Neural cell (in vitro differentiated cells): ENCODE results near the gene UNC79. TPM values are rescaled to one million over a fixed set of nuclear protein-coding genes. Genes with fewer than 3 reads are reported as not detected.

Source experiments
- H2AFZ ChIP-seq: fragments of 200-600, 300-800 bp; sonication (generic), shearing (Covaris generic); 2 replicates; pipeline ENCODE4 v1.6.0; 2014; ENCODE audit warnings: low read depth, mild to moderate bottlenecking, antibody characterized with exemption, low read length, moderate library complexity
- H3F3A ChIP-seq: fragments of 200-600 bp; shearing (Covaris generic); 2 replicates; pipeline ENCODE4 v1.6.1; 2016; ENCODE audit warnings: mild to moderate bottlenecking, moderate library complexity, mixed read lengths, antibody characterized with exemption, low read length; ENCODE audit not compliant: insufficient read depth, poor library complexity, severe bottlenecking
- H3K27ac ChIP-seq: fragments of 200-600, 300-800 bp; sonication (generic), shearing (Covaris generic); 2 replicates; pipeline ENCODE4 v1.5.1; 2014; ENCODE audit warnings: mild to moderate bottlenecking, low read length, moderate library complexity
- H3K27me3 ChIP-seq: fragments of 300-800, 200-600 bp; sonication (generic), shearing (Covaris generic); 2 replicates; pipeline ENCODE4 v1.6.0; 2014; ENCODE audit warnings: mild to moderate bottlenecking, low read depth, low read length, moderate library complexity; ENCODE audit not compliant: insufficient read depth
- H3K36me3 ChIP-seq: fragments of 300-800, 200-600 bp; sonication (generic), shearing (Covaris generic); 2 replicates; pipeline ENCODE4 v1.5.1; 2014; ENCODE audit warnings: mild to moderate bottlenecking, antibody characterized with exemption, low read length, moderate library complexity; ENCODE audit not compliant: insufficient read depth
- H3K4me2 ChIP-seq: fragments of 300-800, 200-600 bp; sonication (generic), shearing (Covaris generic); 2 replicates; pipeline ENCODE4 v1.6.0; 2014; ENCODE audit warnings: mild to moderate bottlenecking, low read length
- H3K4me3 ChIP-seq: fragments of 300-800, 200-600 bp; sonication (generic), shearing (Covaris generic); 2 replicates; pipeline ENCODE4 v1.5.1; 2014; ENCODE audit warnings: mild to moderate bottlenecking, low read length, moderate library complexity
- H3K79me2 ChIP-seq: fragments of 200-600 bp; shearing (Covaris generic); replicated peaks from 2 replicates; pipeline ENCODE4 v1.6.0; 2014; ENCODE audit warnings: mild to moderate bottlenecking, low read length, moderate library complexity; ENCODE audit not compliant: insufficient read depth
- H3K9ac ChIP-seq: fragments of 300-800, 200-600 bp; sonication (generic), shearing (Covaris generic); 2 replicates; pipeline ENCODE4 v1.6.1; 2016; ENCODE audit warnings: mild to moderate bottlenecking, low read length, mixed read lengths
- H3K9me2 ChIP-seq: fragments of 200-600 bp; shearing (Covaris generic); 2 replicates; pipeline ENCODE4 v1.6.1; 2016; ENCODE audit warnings: mild to moderate bottlenecking, low read length, mixed read lengths; ENCODE audit not compliant: insufficient read depth
- H3K9me3 ChIP-seq: fragments of 200-600, 300-800 bp; sonication (generic), shearing (Covaris generic); 2 replicates; pipeline ENCODE4 v1.6.1; 2016; ENCODE audit warnings: mild to moderate bottlenecking, mixed run types, low read length, moderate library complexity, mixed read lengths
- H4K20me1 ChIP-seq: fragments of 200-600 bp; shearing (Covaris generic); 2 replicates; pipeline ENCODE4 v1.6.1; 2016; ENCODE audit warnings: mild to moderate bottlenecking, mixed run types; ENCODE audit not compliant: insufficient read depth
- CTCF ChIP-seq: fragments of 450-650 bp; IDR thresholded peaks from 2 replicates; pipeline ENCODE4 v1.5.1; 2014; ENCODE audit warnings: antibody characterized with exemption, mild to moderate bottlenecking, moderate library complexity; ENCODE audit not compliant: poor library complexity, severe bottlenecking
- EP300 ChIP-seq: fragments of 450-650 bp; conservative IDR thresholded peaks from 2 replicates; pipeline ENCODE4 v1.6.1; 2014; ENCODE audit warnings: antibody characterized with exemption, mild to moderate bottlenecking, moderate library complexity; ENCODE audit not compliant: poor library complexity, severe bottlenecking
- EZH2 ChIP-seq: fragments of 200-600, 300-800 bp; shearing (Covaris generic), sonication (generic); IDR thresholded peaks from 2 replicates; pipeline ENCODE4 v1.6.1; 2014; ENCODE audit warnings: antibody characterized with exemption, low read length, borderline replicate concordance, mild to moderate bottlenecking; ENCODE audit not compliant: insufficient read depth, poor library complexity, severe bottlenecking
- MXI1 ChIP-seq: fragments of 450-650 bp; conservative IDR thresholded peaks from 2 replicates; pipeline ENCODE4 v1.6.1; 2014; ENCODE audit warnings: antibody characterized with exemption, mild to moderate bottlenecking; ENCODE audit not compliant: poor library complexity, severe bottlenecking
- POLR2AphosphoS5 ChIP-seq: IDR thresholded peaks from 2 replicates; pipeline ENCODE4 v1.6.1; 2012
- RAD21 ChIP-seq: fragments of 450-650 bp; conservative IDR thresholded peaks from 2 replicates; pipeline ENCODE4 v1.6.1; 2014; ENCODE audit warnings: antibody characterized with exemption, mild to moderate bottlenecking, moderate library complexity
- REST ChIP-seq: IDR thresholded peaks from 2 replicates; pipeline ENCODE4 v1.6.1; 2012; ENCODE audit warnings: borderline replicate concordance
- SMC3 ChIP-seq: fragments of 450-650 bp; conservative IDR thresholded peaks from 2 replicates; pipeline ENCODE4 v1.6.1; 2014; ENCODE audit warnings: antibody characterized with exemption, mild to moderate bottlenecking, moderate library complexity; ENCODE audit not compliant: poor library complexity
- TAF1 ChIP-seq: IDR thresholded peaks from 2 replicates; pipeline ENCODE4 v1.6.1; 2012; ENCODE audit warnings: low read depth
- polyA plus RNA-seq: library from polyadenylated mRNA; depleted of rRNA; stranded (reverse); fragments of >200 nt; gene quantifications from 2 replicates; pipeline ENCODE4 v1.2.3, GENCODE V29; 2014

Gene UNC79
- polyA plus RNA-seq, 1 donor from 2014 or later = 22.6 TPM

- H3K4me3 ChIP-seq = no peak overlapping the region
- no peak overlapping the region for H3K4me2 ChIP-seq
- no peaks in the 10 kb centered on the region for H3K9me3 ChIP-seq
- no peak overlapping the region for H3K9ac ChIP-seq
- no peak overlapping the region for H2AFZ ChIP-seq
- no peaks in the 10 kb centered on the region for H3F3A ChIP-seq
- no peaks in the 10 kb centered on the region for H3K9me2 ChIP-seq
- no peaks in the 10 kb centered on the region for H4K20me1 ChIP-seq
- H3K79me2 ChIP-seq = no peaks in the 10 kb centered on the region
- no peak for TF ChIP-seq RAD21
- TF ChIP-seq EZH2 = no peak
- no peak for TF ChIP-seq REST
- TF ChIP-seq SMC3 = no peak
- no peak for TF ChIP-seq EP300
- TF ChIP-seq MXI1 = no peak
- peak overlapping the region; percentile 12 for H3K27ac ChIP-seq
- no peaks in the 10 kb centered on the region for H3K36me3 ChIP-seq
- H3K27me3 ChIP-seq = no peaks in the 10 kb centered on the region
These were observed 27.5 kb downstream of the UNC79 start for GRCh38 chr14:93458234-93458633.

GRCh38 chr14:93462479-93462878 is 31.7 kb downstream of the UNC79 start:
- Histone ChIP-seq H3K9ac (no peak overlapping the region), H3K36me3 (no peaks in the 10 kb centered on the region), H3K9me3 (no peaks in the 10 kb centered on the region), H3K27ac (no peak overlapping the region), H3F3A (no peaks in the 10 kb centered on the region), H4K20me1 (no peaks in the 10 kb centered on the region), H3K4me2 (no peak overlapping the region), H2AFZ (no peak overlapping the region), H3K79me2 (no peaks in the 10 kb centered on the region), H3K9me2 (no peaks in the 10 kb centered on the region), H3K27me3 (no peaks in the 10 kb centered on the region), H3K4me3 (no peak overlapping the region)
- no peak for TF ChIP-seq CTCF
- no peak for TF ChIP-seq EZH2
- TF ChIP-seq EP300 = no peak
- no peak for TF ChIP-seq MXI1
- no peak for TF ChIP-seq RAD21
- TF ChIP-seq TAF1 = no peak
- no peak for TF ChIP-seq POLR2AphosphoS5
- no peak for TF ChIP-seq SMC3
- TF ChIP-seq REST = no peak
